Suprapubic skin (tissue), 3 donors: Measurements from ENCODE around the gene ABCF3.

ENCODE experiments used
- POLR2AphosphoS5 ChIP-seq, 3 donors: sonication (generic); formaldehyde crosslinking; IDR thresholded peaks; one replicate each; pipeline ENCODE4 v1.6.1; 2017; ENCODE audit warnings: antibody characterized with exemption in 3 of 3
- TF ChIP-seq, protein P1 (sequence below), 2 donors: fragments of 200-600 bp in 1 of 2; fragments of 450-650 bp in 1 of 2; sonication (generic) in 1 of 2; IDR thresholded peaks; one replicate each; pipeline ENCODE4 v1.5.1; 2016 to 2019; ENCODE audit warnings: antibody characterized with exemption in 2 of 2, mild to moderate bottlenecking in 1 of 2, moderate library complexity in 1 of 2

DNA sequence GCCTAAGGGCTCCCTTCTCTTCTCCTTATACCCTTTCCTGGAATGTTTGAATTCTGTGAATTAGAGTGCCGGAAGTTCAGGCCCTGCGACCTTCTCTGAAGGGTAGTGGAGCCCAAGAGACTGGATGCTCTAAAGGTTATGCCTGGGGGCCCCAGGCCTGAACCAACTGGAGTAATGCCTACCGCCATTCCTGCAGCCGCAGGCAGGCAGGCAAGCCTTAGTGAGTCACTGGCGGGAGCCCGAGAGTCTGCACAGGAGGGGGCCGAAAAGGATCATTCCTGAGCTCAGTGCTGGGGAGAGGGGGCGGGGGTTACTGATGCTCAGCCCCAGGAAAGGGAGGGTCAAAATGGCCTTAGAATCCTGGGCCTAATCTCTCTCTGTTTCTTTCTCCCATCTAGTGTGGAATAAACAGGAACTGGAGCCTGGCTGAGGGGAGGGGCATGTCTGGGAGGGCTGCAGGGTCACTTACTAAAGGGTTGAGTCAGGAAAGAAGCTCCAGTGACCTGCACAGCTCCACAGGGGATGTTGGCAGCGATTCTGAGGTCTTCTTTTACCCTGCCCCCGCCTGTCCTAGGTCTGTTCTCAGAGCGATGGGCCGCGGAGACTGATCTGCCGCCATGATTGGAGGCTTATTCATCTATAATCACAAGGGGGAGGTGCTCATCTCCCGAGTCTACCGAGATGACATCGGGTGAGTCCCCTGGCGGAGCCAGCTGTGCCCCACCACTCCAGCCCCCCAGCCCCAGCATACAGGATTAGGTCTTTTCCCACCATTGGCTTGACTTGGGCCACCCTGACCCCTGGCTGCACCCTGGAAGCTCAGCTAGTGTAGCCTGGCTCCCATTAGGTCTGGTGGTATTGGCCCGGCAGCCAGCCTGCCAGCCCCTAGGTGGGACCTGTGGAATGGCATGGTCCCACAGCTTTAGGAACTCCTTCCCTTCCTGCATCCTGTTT is 9.3 kb upstream of the ABCF3 start:
- TF ChIP-seq, protein P1, sequence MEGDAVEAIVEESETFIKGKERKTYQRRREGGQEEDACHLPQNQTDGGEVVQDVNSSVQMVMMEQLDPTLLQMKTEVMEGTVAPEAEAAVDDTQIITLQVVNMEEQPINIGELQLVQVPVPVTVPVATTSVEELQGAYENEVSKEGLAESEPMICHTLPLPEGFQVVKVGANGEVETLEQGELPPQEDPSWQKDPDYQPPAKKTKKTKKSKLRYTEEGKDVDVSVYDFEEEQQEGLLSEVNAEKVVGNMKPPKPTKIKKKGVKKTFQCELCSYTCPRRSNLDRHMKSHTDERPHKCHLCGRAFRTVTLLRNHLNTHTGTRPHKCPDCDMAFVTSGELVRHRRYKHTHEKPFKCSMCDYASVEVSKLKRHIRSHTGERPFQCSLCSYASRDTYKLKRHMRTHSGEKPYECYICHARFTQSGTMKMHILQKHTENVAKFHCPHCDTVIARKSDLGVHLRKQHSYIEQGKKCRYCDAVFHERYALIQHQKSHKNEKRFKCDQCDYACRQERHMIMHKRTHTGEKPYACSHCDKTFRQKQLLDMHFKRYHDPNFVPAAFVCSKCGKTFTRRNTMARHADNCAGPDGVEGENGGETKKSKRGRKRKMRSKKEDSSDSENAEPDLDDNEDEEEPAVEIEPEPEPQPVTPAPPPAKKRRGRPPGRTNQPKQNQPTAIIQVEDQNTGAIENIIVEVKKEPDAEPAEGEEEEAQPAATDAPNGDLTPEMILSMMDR (IDR thresholded peaks at IDR 0.05): no peak
- no peak for TF ChIP-seq POLR2AphosphoS5 (IDR thresholded peaks at IDR 0.05)
